ENCODE measurements around the gene PDGFRB. TPM values are rescaled to one million over a fixed set of nuclear protein-coding genes. Genes with fewer than 3 reads are reported as not detected.

Gene PDGFRB
- total RNA-seq, 2 experiments from 2014 or later, result 0.58 to 0.74 TPM

- Mint-ChIP-seq H3K36me3 (ENCODE audit: low read depth) (no peaks in the 10 kb centered on the region), H3K4me1 (ENCODE audit: low read depth) (no peaks in the 10 kb centered on the region), H3K9me3 (no peaks in the 10 kb centered on the region), H3K27me3 (no peaks in the 10 kb centered on the region), H3K4me3 (no peak overlapping the region), H3K27ac (no peak overlapping the region)
- ATAC-seq, result no peak
- intact Hi-C loops (cut with micrococcal nuclease), result no loop called here
- POLR2A ChIA-PET, result no interaction called here
- no peak for DNase-seq
- no peak for TF ChIP-seq CTCF (IDR thresholded peaks at IDR 0.05)
- CTCF ChIA-PET, result interaction anchor here (1.2 kb wide), 1 partner anchor 19 kb away, joined by 3 read pairs; no protein-coding TSS in a partner anchor
Observed at GRCh38 chr5:150148117-150148927, 7.3 kb downstream of the PDGFRB start.

- CTCF ChIA-PET, result no interaction called here
- Mint-ChIP-seq H3K9me3 (no peaks in the 10 kb centered on the region), H3K27ac (no peak overlapping the region), H3K4me3 (no peak overlapping the region), H3K36me3 (ENCODE audit: low read depth) (no peaks in the 10 kb centered on the region), H3K4me1 (ENCODE audit: low read depth) (no peaks in the 10 kb centered on the region), H3K27me3 (no peaks in the 10 kb centered on the region)
- no peak for TF ChIP-seq CTCF (IDR thresholded peaks at IDR 0.05)
- ATAC-seq, result no peak
- intact Hi-C loops (cut with micrococcal nuclease), result no loop called here
- POLR2A ChIA-PET, result no interaction called here
- DNase-seq, result no peak
Observed at GRCh38 chr5:150147670-150148069, 8.0 kb downstream of the PDGFRB start.

DNA sequence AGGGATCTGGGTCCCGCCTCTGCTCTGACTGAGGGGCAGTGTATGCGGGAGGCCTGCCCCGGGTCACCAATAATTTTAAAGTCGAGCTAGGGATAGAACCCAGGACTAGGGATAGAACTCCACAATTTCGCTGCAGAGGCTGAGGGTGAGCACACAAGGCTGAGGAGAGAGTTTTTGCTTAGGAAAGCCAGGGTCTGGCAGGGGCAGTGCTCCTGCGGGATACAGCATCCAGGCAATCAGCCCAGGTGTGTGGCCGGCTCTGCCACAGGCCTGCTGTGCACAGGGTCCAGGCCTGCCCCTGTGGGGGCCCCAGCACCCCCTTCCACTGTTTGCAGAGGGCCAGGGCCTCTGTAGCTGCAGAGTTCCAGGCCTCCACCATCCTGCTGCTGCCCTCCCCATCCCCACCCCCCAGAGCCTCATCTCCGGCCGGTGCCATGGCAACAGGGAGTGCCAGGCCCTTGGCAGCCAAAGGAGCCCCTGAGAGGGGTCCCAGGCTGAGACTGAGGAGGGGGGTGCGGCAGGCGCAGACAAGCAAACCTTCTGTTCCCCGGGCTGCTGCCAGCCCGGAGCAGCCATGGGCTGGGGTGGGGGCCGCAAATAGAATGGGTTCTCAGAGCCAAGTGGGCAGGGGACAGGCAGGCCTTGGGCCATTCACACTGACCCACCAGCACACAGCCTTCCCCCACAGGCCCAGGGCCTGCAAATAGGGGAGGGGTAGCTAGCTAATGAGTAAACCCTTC lies 8.6 kb downstream of the PDGFRB start:
- POLR2A ChIA-PET, result no interaction called here
- CTCF ChIA-PET, result interaction anchor here (1.9 kb wide), 1 partner anchor 15 kb away, joined by 8 read pairs; no protein-coding TSS in a partner anchor
- no peak for ATAC-seq
- DNase-seq, result no peak
- Mint-ChIP-seq H3K36me3 (ENCODE audit: low read depth) (no peaks in the 10 kb centered on the region), H3K4me1 (ENCODE audit: low read depth) (no peaks in the 10 kb centered on the region), H3K27ac (no peak overlapping the region), H3K4me3 (no peak overlapping the region), H3K27me3 (no peaks in the 10 kb centered on the region), H3K9me3 (no peaks in the 10 kb centered on the region)
- intact Hi-C loops (cut with micrococcal nuclease), result no loop called here
- TF ChIP-seq CTCF (IDR thresholded peaks at IDR 0.05), result no peak

GRCh38 chr5:150146235-150146634 lies 9.4 kb downstream of the PDGFRB start:
- no peak overlapping the region for H3K4me3 Mint-ChIP-seq
- DNase-seq (no peak), ATAC-seq (no peak)
- H3K27ac Mint-ChIP-seq, result no peak overlapping the region
- intact Hi-C loops (cut with micrococcal nuclease), result no loop called here
- POLR2A ChIA-PET, result no interaction called here
- no peaks in the 10 kb centered on the region for H3K27me3 Mint-ChIP-seq
- H3K36me3 Mint-ChIP-seq (ENCODE audit: low read depth), result no peaks in the 10 kb centered on the region
- no peaks in the 10 kb centered on the region for H3K4me1 Mint-ChIP-seq (ENCODE audit: low read depth)
- H3K9me3 Mint-ChIP-seq, result no peaks in the 10 kb centered on the region
- no peak for TF ChIP-seq CTCF (IDR thresholded peaks at IDR 0.05)
- CTCF ChIA-PET, result interaction anchor here (1.1 to 1.9 kb wide), 2 partner anchors 16 to 72 kb away, joined by 3 to 8 read pairs; no protein-coding TSS in a partner anchor

DNA sequence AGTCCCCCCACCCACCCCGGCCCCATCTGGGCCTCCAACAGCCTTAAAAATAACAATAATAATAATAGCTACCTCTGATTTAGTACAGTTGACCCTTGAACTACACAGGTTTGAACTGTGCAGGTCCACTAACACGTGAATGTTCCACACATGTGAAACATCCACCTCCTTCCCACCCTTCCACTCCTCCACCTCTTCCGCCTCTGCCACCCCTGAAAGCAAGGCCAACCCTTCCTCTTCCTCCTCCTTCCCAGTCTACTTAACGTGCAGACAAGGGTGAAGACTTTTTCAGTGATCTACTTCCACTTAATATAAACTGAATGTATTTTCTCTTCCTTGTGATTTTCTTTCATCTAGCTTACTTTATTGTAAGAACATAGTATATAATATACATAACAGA lies 10.8 kb downstream of the PDGFRB start:
- no peaks in the 10 kb centered on the region for H3K36me3 Mint-ChIP-seq (ENCODE audit: low read depth)
- POLR2A ChIA-PET, result no interaction called here
- H3K4me1 Mint-ChIP-seq (ENCODE audit: low read depth), result no peaks in the 10 kb centered on the region

More for the DNA sequence above, 10.8 kb downstream of the PDGFRB start:
- H3K9me3 Mint-ChIP-seq, result no peaks in the 10 kb centered on the region
- H3K27ac Mint-ChIP-seq, result no peak overlapping the region
- CTCF ChIA-PET, result interaction anchor here (1.1 to 1.9 kb wide), 2 partner anchors 17 to 74 kb away, joined by 3 to 8 read pairs; no protein-coding TSS in a partner anchor
- DNase-seq (no peak), ATAC-seq (no peak)
- H3K27me3 Mint-ChIP-seq, result no peaks in the 10 kb centered on the region
- H3K4me3 Mint-ChIP-seq, result no peak overlapping the region
- intact Hi-C loops (cut with micrococcal nuclease), result no loop called here
- no peak for TF ChIP-seq CTCF (IDR thresholded peaks at IDR 0.05)

All from activated CD8-positive, alpha-beta T cell treated with anti-CD3 and anti-CD28 coated beads for 36 hours (primary cell).